AG04449 (cell line): ENCODE results near the gene PIK3C2G.

ENCODE experiments used
- CTCF ChIA-PET: fragments of 350-600 bp; formaldehyde crosslinking; extraction: SDS; loops from one replicate; lab custom pipeline; 2021; ENCODE audit warnings: antibody characterized with exemption; lab: Yijun Ruan, JAX
- POLR2A ChIA-PET: fragments of 400-600, 350-600 bp; formaldehyde crosslinking; extraction: SDS; loops from one replicate; lab custom pipeline; 2020; ENCODE audit warnings: antibody characterized with exemption, inconsistent platforms; lab: Yijun Ruan, JAX
- DNase-seq: peaks from one replicate; pipeline ENCODE4 v3.0.0-alpha.2; 2010; ENCODE audit warnings: low read depth, low spot score
- H3K4me3 ChIP-seq: 2 replicates; pipeline ENCODE4 v1.5.1; 2011; ENCODE audit warnings: low read depth, mild to moderate bottlenecking, control low read depth, low read length
- TF ChIP-seq, protein P1 (sequence below): IDR thresholded peaks from one replicate; pipeline ENCODE4 v1.5.1; 2011; ENCODE audit warnings: mild to moderate bottlenecking, moderate library complexity, low read length, control low read depth, inconsistent platforms; ENCODE audit not compliant: insufficient read depth; ENCODE audit errors: missing control alignments

PIK3C2G gene

DNA sequence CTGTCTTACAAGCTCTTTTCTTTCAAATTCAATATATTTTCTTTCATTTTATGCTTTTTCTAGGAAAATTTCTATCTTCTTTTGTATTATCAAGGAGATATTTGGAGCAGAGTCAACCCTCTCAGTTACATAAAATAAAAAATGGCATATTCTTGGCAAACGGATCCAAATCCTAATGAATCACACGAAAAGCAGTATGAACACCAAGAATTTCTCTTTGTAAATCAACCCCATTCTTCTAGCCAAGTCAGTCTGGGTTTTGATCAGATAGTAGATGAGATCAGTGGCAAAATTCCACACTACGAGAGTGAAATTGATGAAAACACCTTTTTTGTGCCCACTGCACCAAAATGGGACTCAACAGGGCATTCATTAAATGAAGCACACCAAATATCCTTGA, 20.6 kb downstream of the PIK3C2G start:
- POLR2A ChIA-PET = no interaction called here

DNA sequence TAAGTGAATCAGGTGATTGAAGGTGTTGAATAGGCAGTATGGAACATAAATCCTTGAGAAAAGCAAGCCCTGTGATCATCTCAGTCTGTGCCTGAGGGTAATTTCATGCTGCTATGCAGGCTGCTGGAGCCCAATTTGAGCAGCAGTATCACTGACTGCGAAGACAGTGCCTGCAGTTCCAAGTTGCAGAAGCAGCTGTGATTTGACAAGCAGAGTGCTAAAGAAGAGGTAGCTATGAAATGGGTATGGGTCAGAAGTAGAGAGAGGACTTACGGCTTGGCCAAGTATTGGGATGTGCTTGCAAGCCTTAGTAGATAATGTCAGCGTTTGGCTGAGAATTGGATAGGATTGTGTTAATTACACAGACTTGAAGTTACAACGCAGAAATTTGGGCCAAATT, 22.5 kb downstream of the PIK3C2G start:
- no peak overlapping the region for H3K4me3 ChIP-seq
- ChIA-PET CTCF (interaction anchor here (1.2 kb wide), 1 partner anchor 9 kb away, joined by 3 read pairs; no protein-coding TSS in a partner anchor), POLR2A (no interaction called here)
- TF ChIP-seq, protein P1, sequence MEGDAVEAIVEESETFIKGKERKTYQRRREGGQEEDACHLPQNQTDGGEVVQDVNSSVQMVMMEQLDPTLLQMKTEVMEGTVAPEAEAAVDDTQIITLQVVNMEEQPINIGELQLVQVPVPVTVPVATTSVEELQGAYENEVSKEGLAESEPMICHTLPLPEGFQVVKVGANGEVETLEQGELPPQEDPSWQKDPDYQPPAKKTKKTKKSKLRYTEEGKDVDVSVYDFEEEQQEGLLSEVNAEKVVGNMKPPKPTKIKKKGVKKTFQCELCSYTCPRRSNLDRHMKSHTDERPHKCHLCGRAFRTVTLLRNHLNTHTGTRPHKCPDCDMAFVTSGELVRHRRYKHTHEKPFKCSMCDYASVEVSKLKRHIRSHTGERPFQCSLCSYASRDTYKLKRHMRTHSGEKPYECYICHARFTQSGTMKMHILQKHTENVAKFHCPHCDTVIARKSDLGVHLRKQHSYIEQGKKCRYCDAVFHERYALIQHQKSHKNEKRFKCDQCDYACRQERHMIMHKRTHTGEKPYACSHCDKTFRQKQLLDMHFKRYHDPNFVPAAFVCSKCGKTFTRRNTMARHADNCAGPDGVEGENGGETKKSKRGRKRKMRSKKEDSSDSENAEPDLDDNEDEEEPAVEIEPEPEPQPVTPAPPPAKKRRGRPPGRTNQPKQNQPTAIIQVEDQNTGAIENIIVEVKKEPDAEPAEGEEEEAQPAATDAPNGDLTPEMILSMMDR = no peak
- DNase-seq = no peak

More for the DNA sequence above, 20.6 kb downstream of the PIK3C2G start:
- no peak for DNase-seq
- CTCF ChIA-PET = no interaction called here
- TF ChIP-seq, protein P1 = no peak
- H3K4me3 ChIP-seq = no peak overlapping the region

DNA sequence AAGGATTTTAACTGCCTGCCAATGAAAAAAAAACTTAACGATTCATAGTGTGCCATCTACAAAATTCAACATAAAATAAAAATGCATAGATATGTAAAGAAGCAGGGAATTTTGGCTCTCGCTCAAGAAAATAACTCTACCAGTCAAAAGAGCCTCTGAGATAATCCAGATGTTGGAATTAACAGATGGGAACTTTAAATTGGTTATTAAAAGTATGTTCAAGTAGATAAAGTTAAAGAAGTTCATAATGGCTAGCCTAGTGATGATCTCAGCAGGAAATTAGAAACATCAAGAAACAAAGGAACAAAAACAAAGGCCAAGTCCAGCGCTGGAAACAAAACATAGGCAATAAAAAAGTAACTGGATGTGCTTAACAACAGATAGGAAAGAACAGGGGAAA, 23.1 kb downstream of the PIK3C2G start:
- H3K4me3 ChIP-seq = no peak overlapping the region
- ChIA-PET POLR2A (no interaction called here), CTCF (no interaction called here)
- TF ChIP-seq, protein P1 = no peak
- DNase-seq = no peak

DNA sequence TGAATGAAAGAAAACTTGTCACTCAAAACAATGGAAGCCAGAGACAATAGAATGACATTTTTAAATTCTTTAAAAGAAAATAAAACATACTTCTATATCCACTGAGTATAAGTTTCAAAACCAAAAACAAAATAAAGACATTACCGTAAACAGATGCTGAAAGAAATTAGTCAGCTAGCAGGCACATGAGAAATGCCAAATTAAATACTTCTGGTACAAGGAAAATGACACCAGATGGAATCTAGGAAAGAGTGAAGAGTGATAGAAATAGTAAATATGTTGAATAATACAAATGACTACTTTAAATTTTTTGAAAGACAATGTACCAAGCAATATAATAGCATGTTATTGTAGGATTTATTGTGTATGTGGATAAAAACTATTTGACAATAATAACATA, 23.8 kb downstream of the PIK3C2G start:
- CTCF ChIA-PET = no interaction called here
- DNase-seq = no peak
- POLR2A ChIA-PET = no interaction called here
- H3K4me3 ChIP-seq = no peak overlapping the region
- TF ChIP-seq, protein P1 = no peak

DNA sequence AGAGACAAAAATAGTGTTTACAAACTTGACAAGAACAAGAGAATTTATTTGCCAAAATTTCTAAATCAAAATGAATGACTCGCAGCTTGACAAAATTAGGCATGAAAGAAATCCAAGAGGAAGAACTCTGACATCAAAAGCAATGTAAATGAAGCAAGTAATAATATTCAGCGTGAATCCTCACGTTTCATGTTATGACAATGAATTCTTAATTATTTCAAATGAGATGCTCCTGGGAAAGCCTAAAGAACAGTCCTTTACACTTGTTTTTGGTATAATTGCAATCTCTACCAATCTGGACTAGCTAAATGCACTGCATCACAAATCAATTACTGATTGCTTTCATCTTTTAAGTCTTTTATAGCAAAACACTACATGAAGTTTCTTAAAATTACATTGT, 29.1 kb downstream of the PIK3C2G start:
- ChIA-PET CTCF (interaction anchor here (1.0 kb wide), 1 partner anchor 15 kb away, joined by 3 read pairs; no protein-coding TSS in a partner anchor), POLR2A (no interaction called here)
- no peak overlapping the region for H3K4me3 ChIP-seq
- DNase-seq = no peak
- TF ChIP-seq, protein P1 = no peak

DNA sequence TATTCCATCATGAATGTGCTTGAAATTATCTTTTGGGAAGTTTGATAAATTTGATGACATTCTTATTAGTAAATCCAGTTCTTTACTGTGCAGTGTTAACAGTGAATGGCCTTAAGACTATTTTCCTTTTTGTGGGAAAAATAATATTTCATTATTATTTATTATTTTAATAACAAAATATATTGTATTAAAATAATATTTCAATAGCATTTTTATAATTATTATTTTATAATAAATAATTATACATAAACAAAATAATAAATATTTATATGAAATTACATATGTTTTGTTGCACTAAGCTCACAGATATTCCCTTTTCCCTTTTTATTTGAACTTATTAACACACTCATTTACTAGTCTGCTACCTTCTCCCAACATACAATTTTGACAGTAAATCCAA, 33.6 kb downstream of the PIK3C2G start:
- TF ChIP-seq, protein P1 = no peak
- H3K4me3 ChIP-seq = no peak overlapping the region
- DNase-seq = no peak
- CTCF ChIA-PET = interaction anchor here (2.3 kb wide), 1 partner anchor 25 kb away, joined by 9 read pairs; no protein-coding TSS in a partner anchor
- POLR2A ChIA-PET = no interaction called here
